Measurements from ENCODE around the gene RPS4Y2. TPM values are rescaled to one million over a fixed set of nuclear protein-coding genes. Genes with fewer than 3 reads are reported as not detected.

The RPS4Y2 gene
- polyA plus RNA-seq, 1 of the 3 experiments (the other 2 are of a cell fraction) = not detected

DNA sequence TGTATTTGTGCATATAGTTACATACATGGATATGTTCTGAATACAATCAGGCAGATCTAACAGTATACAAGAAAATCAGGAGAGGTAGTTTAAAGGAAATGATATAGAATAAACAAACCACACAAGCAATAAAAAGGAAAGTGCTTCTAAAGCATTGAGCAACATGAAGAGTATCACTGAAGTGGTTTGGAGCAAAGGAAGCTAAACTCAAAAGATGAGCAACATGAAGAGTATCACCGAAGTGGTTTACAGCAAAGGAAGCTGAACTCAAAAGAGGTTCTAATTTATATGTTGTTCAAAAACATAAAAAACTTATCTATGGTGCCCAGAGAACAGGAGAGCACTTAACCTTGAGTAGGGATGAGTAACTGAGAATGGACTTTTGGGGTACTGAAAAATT is 29.1 kb downstream of the RPS4Y2 start:
- no peaks in the 10 kb centered on the region for H3F3A ChIP-seq (replicated peaks; ENCODE audit: insufficient read depth)
- no peaks in the 10 kb centered on the region for H3K36me3 ChIP-seq (replicated peaks in 1 of 2; ENCODE audit: control insufficient read depth in 1 of 2, insufficient read depth in 2 of 2, low read length in 1 of 2)
- no peaks in the 10 kb centered on the region for H3K4me1 ChIP-seq (ENCODE audit: control insufficient read depth in 1 of 2, insufficient read depth in 2 of 2, low read depth in 1 of 2, low read length in 1 of 2)
- ChIA-PET CTCF (no interaction called here), POLR2A (no interaction called here)
- H2AFZ ChIP-seq (ENCODE audit: low read depth) = no peak overlapping the region
- H3K9me3 ChIP-seq = no peaks in the 10 kb centered on the region
- H4K20me1 ChIP-seq (ENCODE audit: insufficient read depth) = no peaks in the 10 kb centered on the region
- H3K4me3 ChIP-seq (ENCODE audit: low read depth in 2 of 2, low read length in 1 of 2) = no peak overlapping the region
- H3K9ac ChIP-seq = no peak overlapping the region
- H3K27ac ChIP-seq (ENCODE audit: low read depth in 2 of 2, low read length in 1 of 2) = no peak overlapping the region
- WGBS (ENCODE audit: low lambda C conversion rate) = no CpG with 5 or more reads among the region's 1 CpG
- H3K79me2 ChIP-seq (ENCODE audit: insufficient read depth) = no peaks in the 10 kb centered on the region
- no peaks in the 10 kb centered on the region for H3K27me3 ChIP-seq (ENCODE audit: insufficient read depth)
- no peaks in the 10 kb centered on the region for H3K9me2 ChIP-seq
- TF ChIP-seq, protein P1, sequence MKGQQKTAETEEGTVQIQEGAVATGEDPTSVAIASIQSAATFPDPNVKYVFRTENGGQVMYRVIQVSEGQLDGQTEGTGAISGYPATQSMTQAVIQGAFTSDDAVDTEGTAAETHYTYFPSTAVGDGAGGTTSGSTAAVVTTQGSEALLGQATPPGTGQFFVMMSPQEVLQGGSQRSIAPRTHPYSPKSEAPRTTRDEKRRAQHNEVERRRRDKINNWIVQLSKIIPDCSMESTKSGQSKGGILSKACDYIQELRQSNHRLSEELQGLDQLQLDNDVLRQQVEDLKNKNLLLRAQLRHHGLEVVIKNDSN (IDR thresholded peaks at IDR 0.05; ENCODE audit: borderline replicate concordance, low read depth) = no peak
- TF ChIP-seq, protein P2, sequence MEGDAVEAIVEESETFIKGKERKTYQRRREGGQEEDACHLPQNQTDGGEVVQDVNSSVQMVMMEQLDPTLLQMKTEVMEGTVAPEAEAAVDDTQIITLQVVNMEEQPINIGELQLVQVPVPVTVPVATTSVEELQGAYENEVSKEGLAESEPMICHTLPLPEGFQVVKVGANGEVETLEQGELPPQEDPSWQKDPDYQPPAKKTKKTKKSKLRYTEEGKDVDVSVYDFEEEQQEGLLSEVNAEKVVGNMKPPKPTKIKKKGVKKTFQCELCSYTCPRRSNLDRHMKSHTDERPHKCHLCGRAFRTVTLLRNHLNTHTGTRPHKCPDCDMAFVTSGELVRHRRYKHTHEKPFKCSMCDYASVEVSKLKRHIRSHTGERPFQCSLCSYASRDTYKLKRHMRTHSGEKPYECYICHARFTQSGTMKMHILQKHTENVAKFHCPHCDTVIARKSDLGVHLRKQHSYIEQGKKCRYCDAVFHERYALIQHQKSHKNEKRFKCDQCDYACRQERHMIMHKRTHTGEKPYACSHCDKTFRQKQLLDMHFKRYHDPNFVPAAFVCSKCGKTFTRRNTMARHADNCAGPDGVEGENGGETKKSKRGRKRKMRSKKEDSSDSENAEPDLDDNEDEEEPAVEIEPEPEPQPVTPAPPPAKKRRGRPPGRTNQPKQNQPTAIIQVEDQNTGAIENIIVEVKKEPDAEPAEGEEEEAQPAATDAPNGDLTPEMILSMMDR (IDR thresholded peaks at IDR 0.05) = no peak
- no peak for TF ChIP-seq RAD21 (IDR thresholded peaks at IDR 0.05; ENCODE audit: low read length)
- no peak for TF ChIP-seq MXI1 (IDR thresholded peaks at IDR 0.05; ENCODE audit: low read depth, low read length)
- no peak for TF ChIP-seq EP300 (IDR thresholded peaks at IDR 0.05; ENCODE audit: borderline replicate concordance in 1 of 2, low read depth in 1 of 2, low read length in 1 of 2)
- TF ChIP-seq, protein P3, sequence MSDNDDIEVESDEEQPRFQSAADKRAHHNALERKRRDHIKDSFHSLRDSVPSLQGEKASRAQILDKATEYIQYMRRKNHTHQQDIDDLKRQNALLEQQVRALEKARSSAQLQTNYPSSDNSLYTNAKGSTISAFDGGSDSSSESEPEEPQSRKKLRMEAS (IDR thresholded peaks at IDR 0.05; ENCODE audit: low read depth) = no peak
- TF ChIP-seq, protein P4, sequence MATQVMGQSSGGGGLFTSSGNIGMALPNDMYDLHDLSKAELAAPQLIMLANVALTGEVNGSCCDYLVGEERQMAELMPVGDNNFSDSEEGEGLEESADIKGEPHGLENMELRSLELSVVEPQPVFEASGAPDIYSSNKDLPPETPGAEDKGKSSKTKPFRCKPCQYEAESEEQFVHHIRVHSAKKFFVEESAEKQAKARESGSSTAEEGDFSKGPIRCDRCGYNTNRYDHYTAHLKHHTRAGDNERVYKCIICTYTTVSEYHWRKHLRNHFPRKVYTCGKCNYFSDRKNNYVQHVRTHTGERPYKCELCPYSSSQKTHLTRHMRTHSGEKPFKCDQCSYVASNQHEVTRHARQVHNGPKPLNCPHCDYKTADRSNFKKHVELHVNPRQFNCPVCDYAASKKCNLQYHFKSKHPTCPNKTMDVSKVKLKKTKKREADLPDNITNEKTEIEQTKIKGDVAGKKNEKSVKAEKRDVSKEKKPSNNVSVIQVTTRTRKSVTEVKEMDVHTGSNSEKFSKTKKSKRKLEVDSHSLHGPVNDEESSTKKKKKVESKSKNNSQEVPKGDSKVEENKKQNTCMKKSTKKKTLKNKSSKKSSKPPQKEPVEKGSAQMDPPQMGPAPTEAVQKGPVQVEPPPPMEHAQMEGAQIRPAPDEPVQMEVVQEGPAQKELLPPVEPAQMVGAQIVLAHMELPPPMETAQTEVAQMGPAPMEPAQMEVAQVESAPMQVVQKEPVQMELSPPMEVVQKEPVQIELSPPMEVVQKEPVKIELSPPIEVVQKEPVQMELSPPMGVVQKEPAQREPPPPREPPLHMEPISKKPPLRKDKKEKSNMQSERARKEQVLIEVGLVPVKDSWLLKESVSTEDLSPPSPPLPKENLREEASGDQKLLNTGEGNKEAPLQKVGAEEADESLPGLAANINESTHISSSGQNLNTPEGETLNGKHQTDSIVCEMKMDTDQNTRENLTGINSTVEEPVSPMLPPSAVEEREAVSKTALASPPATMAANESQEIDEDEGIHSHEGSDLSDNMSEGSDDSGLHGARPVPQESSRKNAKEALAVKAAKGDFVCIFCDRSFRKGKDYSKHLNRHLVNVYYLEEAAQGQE (IDR thresholded peaks at IDR 0.05; ENCODE audit: low read depth, low read length) = no peak
- no peak for TF ChIP-seq YY1 (IDR thresholded peaks at IDR 0.05; ENCODE audit: low read depth)
- TF ChIP-seq, protein P5, sequence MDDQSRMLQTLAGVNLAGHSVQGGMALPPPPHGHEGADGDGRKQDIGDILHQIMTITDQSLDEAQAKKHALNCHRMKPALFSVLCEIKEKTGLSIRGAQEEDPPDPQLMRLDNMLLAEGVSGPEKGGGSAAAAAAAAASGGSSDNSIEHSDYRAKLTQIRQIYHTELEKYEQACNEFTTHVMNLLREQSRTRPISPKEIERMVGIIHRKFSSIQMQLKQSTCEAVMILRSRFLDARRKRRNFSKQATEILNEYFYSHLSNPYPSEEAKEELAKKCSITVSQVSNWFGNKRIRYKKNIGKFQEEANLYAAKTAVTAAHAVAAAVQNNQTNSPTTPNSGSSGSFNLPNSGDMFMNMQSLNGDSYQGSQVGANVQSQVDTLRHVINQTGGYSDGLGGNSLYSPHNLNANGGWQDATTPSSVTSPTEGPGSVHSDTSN (IDR thresholded peaks at IDR 0.05) = no peak
- no peak for TF ChIP-seq NFIC (IDR thresholded peaks at IDR 0.05; ENCODE audit: borderline replicate concordance)
- TF ChIP-seq, protein P6, sequence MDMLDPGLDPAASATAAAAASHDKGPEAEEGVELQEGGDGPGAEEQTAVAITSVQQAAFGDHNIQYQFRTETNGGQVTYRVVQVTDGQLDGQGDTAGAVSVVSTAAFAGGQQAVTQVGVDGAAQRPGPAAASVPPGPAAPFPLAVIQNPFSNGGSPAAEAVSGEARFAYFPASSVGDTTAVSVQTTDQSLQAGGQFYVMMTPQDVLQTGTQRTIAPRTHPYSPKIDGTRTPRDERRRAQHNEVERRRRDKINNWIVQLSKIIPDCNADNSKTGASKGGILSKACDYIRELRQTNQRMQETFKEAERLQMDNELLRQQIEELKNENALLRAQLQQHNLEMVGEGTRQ (IDR thresholded peaks at IDR 0.05; ENCODE audit: borderline replicate concordance, low read depth, low read length) = no peak
- TF ChIP-seq SMC3 (IDR thresholded peaks at IDR 0.05; ENCODE audit: low read depth, low read length) = no peak
- no peak for TF ChIP-seq GATA2 (CRISPR knock-in tag; IDR thresholded peaks at IDR 0.05)
- TF ChIP-seq SIN3A (IDR thresholded peaks at IDR 0.05; ENCODE audit: borderline replicate concordance, low read depth, low read length) = no peak
- TF ChIP-seq, protein P7, sequence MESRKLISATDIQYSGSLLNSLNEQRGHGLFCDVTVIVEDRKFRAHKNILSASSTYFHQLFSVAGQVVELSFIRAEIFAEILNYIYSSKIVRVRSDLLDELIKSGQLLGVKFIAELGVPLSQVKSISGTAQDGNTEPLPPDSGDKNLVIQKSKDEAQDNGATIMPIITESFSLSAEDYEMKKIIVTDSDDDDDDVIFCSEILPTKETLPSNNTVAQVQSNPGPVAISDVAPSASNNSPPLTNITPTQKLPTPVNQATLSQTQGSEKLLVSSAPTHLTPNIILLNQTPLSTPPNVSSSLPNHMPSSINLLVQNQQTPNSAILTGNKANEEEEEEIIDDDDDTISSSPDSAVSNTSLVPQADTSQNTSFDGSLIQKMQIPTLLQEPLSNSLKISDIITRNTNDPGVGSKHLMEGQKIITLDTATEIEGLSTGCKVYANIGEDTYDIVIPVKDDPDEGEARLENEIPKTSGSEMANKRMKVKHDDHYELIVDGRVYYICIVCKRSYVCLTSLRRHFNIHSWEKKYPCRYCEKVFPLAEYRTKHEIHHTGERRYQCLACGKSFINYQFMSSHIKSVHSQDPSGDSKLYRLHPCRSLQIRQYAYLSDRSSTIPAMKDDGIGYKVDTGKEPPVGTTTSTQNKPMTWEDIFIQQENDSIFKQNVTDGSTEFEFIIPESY (IDR thresholded peaks at IDR 0.05; ENCODE audit: borderline replicate concordance, low read depth) = no peak
- no peak for TF ChIP-seq POLR2AphosphoS5 (IDR thresholded peaks at IDR 0.05; ENCODE audit: low read depth, low read length)
- TF ChIP-seq JUND (IDR thresholded peaks at IDR 0.05) = no peak
- no peak for TF ChIP-seq FOXJ3 (CRISPR knock-in tag; IDR thresholded peaks at IDR 0.05)
- no peak for TF ChIP-seq MEF2A (IDR thresholded peaks at IDR 0.05; ENCODE audit: borderline replicate concordance, low read depth)
- TF ChIP-seq TEAD4 (IDR thresholded peaks at IDR 0.05; ENCODE audit: borderline replicate concordance, insufficient read depth) = no peak
- no peak overlapping the region for H3K4me2 ChIP-seq
- no peak for DNase-seq

Data from SK-N-SH (cell line).